CD4-positive, alpha-beta T cell (primary cell): ENCODE measurements around the gene COL19A1. TPM values are rescaled to one million over a fixed set of nuclear protein-coding genes. Genes with fewer than 3 reads are reported as not detected.

Source experiments
- ATAC-seq: fragments of 200-7000 bp; cut with Tn5 transposase; one replicate; pipeline ENCODE4 v1.10.0; 2022; ENCODE audit warnings: mild to moderate bottlenecking; ENCODE audit not compliant: poor library complexity
- CTCF ChIA-PET: fragments of 350-600 bp; sonication (Branson Sonifier 250); formaldehyde crosslinking; loops from one replicate; lab custom pipeline; 2021; ENCODE audit warnings: antibody characterized with exemption, inconsistent platforms; lab: Charles Lee
- POLR2A ChIA-PET: fragments of 350-600 bp; sonication (Branson Sonifier 250); formaldehyde crosslinking; loops from one replicate; lab custom pipeline; 2021; ENCODE audit warnings: antibody characterized with exemption, inconsistent platforms; lab: Charles Lee
- DNase-seq, 14 experiments: peaks; one replicate each; pipeline ENCODE4 v3.0.0-alpha.2; 2013 to 2020; ENCODE audit warnings: mixed read lengths in 2 of 14
- H3K27ac ChIP-seq, 2 donors: one replicate each; pipeline versions ENCODE4 v1.5.1 to v1.7.0; 2013; ENCODE audit warnings: low read length in 2 of 2, low read depth in 1 of 2, mild to moderate bottlenecking in 1 of 2
- H3K27me3 ChIP-seq, 2 experiments: 1 replicate in 1 of 2; 2 replicates in 1 of 2; pipeline versions ENCODE4 v1.6.1 to v1.7.0; 2013; ENCODE audit warnings: low read length in 2 of 2, control low read depth in 1 of 2, mild to moderate bottlenecking in 1 of 2, moderate library complexity in 1 of 2; ENCODE audit not compliant: insufficient read depth in 2 of 2, control insufficient read depth in 1 of 2
- H3K36me3 ChIP-seq: one replicate; pipeline ENCODE4 v1.6.1; 2013; ENCODE audit warnings: low read length, control low read depth; ENCODE audit not compliant: insufficient read depth
- H3K4me1 ChIP-seq: one replicate; pipeline ENCODE4 v1.6.1; 2013; ENCODE audit warnings: low read length, control low read depth; ENCODE audit not compliant: insufficient read depth
- H3K4me3 ChIP-seq: one replicate; pipeline ENCODE4 v1.5.1; 2013; ENCODE audit warnings: mild to moderate bottlenecking, low read length, moderate library complexity
- H3K9me3 ChIP-seq, 2 experiments: 1 replicate in 1 of 2; 2 replicates in 1 of 2; pipeline versions ENCODE4 v1.6.1 to v1.7.0; 2013; ENCODE audit warnings: low read length in 2 of 2, mild to moderate bottlenecking in 2 of 2, control low read depth in 1 of 2, moderate library complexity in 1 of 2; ENCODE audit not compliant: control insufficient read depth in 1 of 2, insufficient read depth in 1 of 2
- H3K27ac Mint-ChIP-seq: one replicate; pipeline ENCODE4 v1.8.0; 2020; ENCODE audit warnings: mixed read lengths
- H3K27me3 Mint-ChIP-seq: one replicate; pipeline ENCODE4 v1.8.0; 2021; ENCODE audit warnings: mixed read lengths
- H3K36me3 Mint-ChIP-seq: one replicate; pipeline ENCODE4 v1.8.0; 2021; ENCODE audit warnings: low read depth, mixed read lengths
- H3K4me1 Mint-ChIP-seq: one replicate; pipeline ENCODE4 v1.8.0; 2021; ENCODE audit warnings: low read depth, mixed read lengths
- H3K4me3 Mint-ChIP-seq: one replicate; pipeline ENCODE4 v1.8.0; 2020; ENCODE audit warnings: mild to moderate bottlenecking, mixed read lengths
- H3K9me3 Mint-ChIP-seq: one replicate; pipeline ENCODE4 v1.8.0; 2020; ENCODE audit warnings: mixed read lengths
- intact Hi-C, 2 experiments: fragments of 100-400 bp; cut with DNase I in 1 of 2; cut with micrococcal nuclease in 1 of 2; formaldehyde crosslinking; loops; one replicate each; pipeline versions ENCODE4 v1.15.1 to v1.9.0; 2023 to 2025; cut with DNase I, micrococcal nuclease
- total RNA-seq, 174 experiments: library from RNA in 2 of 174; stranded (reverse) in 2 of 174; gene quantifications; one replicate each; pipeline ENCODE4 v1.2.3 and lab custom pipeline; 2021 to 2026
- TF ChIP-seq, protein P1 (sequence below): fragments of 200-600 bp; IDR thresholded peaks from one replicate; pipeline ENCODE4 v1.8.0; 2022; ENCODE audit warnings: antibody characterized with exemption, mild to moderate bottlenecking

Gene COL19A1
- total RNA-seq, 2 experiments from 2014 or later, result not detected

DNA sequence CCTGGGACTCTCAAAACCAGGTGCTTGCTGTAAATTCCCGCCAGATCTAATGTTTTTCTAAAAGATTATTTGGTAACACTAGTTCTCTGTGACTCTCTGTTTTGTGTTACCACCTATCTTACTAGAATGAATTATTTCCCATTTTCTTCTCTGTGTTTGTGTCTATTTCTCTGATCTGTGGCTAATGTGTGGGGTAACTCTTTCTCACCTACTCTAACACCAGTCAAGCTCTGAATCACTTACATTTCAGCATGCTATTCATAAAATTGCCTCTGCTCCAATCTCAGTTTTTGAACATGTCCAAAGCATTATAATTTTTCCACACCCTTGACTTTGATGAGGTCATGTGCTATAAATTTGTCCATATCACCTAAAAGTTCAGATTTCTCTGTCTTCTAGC is 23.2 kb upstream of the COL19A1 start:
- ChIA-PET CTCF (no interaction called here), POLR2A (no interaction called here)
- no peaks in the 10 kb centered on the region for H3K4me1 ChIP-seq
- Mint-ChIP-seq H3K4me1 (no peaks in the 10 kb centered on the region), H3K27ac (no peak overlapping the region), H3K4me3 (no peak overlapping the region), H3K27me3 (peaks cover 75% of the 10 kb centered on the region), H3K36me3 (no peaks in the 10 kb centered on the region), H3K9me3 (no peaks in the 10 kb centered on the region)
- H3K9me3 ChIP-seq, result no peaks in the 10 kb centered on the region
- DNase-seq (no peak), ATAC-seq (no peak)
- TF ChIP-seq, protein P1, sequence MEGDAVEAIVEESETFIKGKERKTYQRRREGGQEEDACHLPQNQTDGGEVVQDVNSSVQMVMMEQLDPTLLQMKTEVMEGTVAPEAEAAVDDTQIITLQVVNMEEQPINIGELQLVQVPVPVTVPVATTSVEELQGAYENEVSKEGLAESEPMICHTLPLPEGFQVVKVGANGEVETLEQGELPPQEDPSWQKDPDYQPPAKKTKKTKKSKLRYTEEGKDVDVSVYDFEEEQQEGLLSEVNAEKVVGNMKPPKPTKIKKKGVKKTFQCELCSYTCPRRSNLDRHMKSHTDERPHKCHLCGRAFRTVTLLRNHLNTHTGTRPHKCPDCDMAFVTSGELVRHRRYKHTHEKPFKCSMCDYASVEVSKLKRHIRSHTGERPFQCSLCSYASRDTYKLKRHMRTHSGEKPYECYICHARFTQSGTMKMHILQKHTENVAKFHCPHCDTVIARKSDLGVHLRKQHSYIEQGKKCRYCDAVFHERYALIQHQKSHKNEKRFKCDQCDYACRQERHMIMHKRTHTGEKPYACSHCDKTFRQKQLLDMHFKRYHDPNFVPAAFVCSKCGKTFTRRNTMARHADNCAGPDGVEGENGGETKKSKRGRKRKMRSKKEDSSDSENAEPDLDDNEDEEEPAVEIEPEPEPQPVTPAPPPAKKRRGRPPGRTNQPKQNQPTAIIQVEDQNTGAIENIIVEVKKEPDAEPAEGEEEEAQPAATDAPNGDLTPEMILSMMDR, result no peak
- H3K36me3 ChIP-seq, result no peaks in the 10 kb centered on the region
- intact Hi-C loops, result no loop called here
- no peak overlapping the region for H3K4me3 ChIP-seq
- no peak overlapping the region for H3K27ac ChIP-seq
- H3K27me3 ChIP-seq, result peaks cover 4 to 6% of the 10 kb centered on the region in 2 experiments

DNA sequence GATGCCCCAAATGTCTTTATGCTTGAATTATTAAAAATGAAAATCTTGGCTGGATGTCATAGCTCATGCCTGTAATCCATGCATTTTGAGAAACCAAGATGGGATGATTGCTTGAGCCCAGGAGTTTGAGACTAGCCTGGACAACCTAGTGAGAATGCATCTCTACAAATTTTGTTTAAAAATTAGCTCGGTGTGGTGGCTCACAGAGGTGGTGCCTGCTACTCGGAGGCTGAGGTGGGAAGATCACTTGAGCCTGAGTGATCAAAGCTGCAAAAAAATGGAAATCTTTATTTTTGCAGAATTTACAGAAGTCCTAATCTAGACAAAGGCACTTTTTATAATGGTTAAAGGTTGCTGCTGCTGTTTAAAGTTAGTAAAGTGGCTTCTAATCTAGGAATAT is 20.0 kb upstream of the COL19A1 start:
- no peak overlapping the region for H3K4me3 ChIP-seq
- ChIA-PET CTCF (no interaction called here), POLR2A (interaction anchor here (1.1 kb wide), 1 partner anchor 44 kb away, joined by 3 read pairs; no protein-coding TSS in a partner anchor)
- H3K27ac ChIP-seq, result no peak overlapping the region
- intact Hi-C loops, result no loop called here
- H3K4me1 Mint-ChIP-seq, result no peaks in the 10 kb centered on the region
- no peaks in the 10 kb centered on the region for H3K9me3 Mint-ChIP-seq
- DNase-seq (no peak), ATAC-seq (no peak)
- no peaks in the 10 kb centered on the region for H3K36me3 ChIP-seq
- H3K36me3 Mint-ChIP-seq, result no peaks in the 10 kb centered on the region
- peaks cover 0 to 4% of the 10 kb centered on the region in 2 experiments for H3K27me3 ChIP-seq
- no peaks in the 10 kb centered on the region for H3K9me3 ChIP-seq
- no peak overlapping the region for H3K27ac Mint-ChIP-seq
- H3K4me1 ChIP-seq, result no peaks in the 10 kb centered on the region
- H3K4me3 Mint-ChIP-seq, result no peak overlapping the region
- H3K27me3 Mint-ChIP-seq, result peaks cover 63% of the 10 kb centered on the region
- TF ChIP-seq, protein P1, result no peak

GRCh38 chr6:69846770-69847491 is 19.4 kb upstream of the COL19A1 start:
- Mint-ChIP-seq H3K9me3 (no peaks in the 10 kb centered on the region), H3K36me3 (no peaks in the 10 kb centered on the region), H3K4me3 (no peak overlapping the region), H3K27ac (no peak overlapping the region), H3K4me1 (no peaks in the 10 kb centered on the region), H3K27me3 (peaks cover 62% of the 10 kb centered on the region)
- TF ChIP-seq, protein P1, result no peak
- Histone ChIP-seq H3K9me3 (no peaks in the 10 kb centered on the region), H3K36me3 (no peaks in the 10 kb centered on the region), H3K4me1 (no peaks in the 10 kb centered on the region), H3K27me3 (no peaks in the 10 kb centered on the region), H3K27ac (no peak overlapping the region), H3K4me3 (no peak overlapping the region)
- ATAC-seq, result no peak
- CTCF ChIA-PET, result no interaction called here
- POLR2A ChIA-PET, result no interaction called here
- intact Hi-C loops, result no loop called here
- DNase-seq, result no peak
